ENCODE results near the gene KBTBD2. TPM values are rescaled to one million over a fixed set of nuclear protein-coding genes. Genes with fewer than 3 reads are reported as not detected.
A peak's percentile ranks its signal among the peaks of the same experiment; 100 is the strongest.

The KBTBD2 gene
- polyA plus RNA-seq, 1 donor from 2014 or later: 70.1 TPM

DNA sequence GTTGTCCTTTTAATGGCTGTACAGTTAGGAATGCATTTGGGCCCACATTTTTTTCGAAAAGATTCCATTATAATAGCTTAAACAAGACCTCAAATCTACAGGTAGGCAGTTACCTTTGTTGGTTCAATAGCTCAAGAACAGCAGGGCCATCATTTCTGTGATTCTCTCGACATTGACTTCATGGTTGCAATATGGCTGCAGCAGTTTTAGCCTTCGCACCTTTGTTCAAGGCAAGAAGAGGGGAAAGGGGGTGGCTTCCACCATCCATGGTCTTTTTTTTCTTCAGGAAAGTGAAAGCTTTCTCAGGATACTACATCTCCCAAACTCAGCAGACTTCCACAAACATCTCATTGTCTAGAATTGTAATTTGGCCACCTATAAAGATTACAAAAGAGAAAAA lies 2.2 kb upstream of the KBTBD2 start:
- Histone ChIP-seq H3F3A (ENCODE audit: insufficient read depth, low read length, poor library complexity, severe bottlenecking) (peaks cover 7% of the 10 kb centered on the region), H3K4me3 (ENCODE audit: low read length) (no peak overlapping the region), H3K27ac (ENCODE audit: low read length) (no peak overlapping the region), H3K9ac (ENCODE audit: low read length) (no peak overlapping the region), H3K36me3 (ENCODE audit: insufficient read depth, low read length) (no peaks in the 10 kb centered on the region), H3K79me2 (replicated peaks; ENCODE audit: insufficient read depth, low read length) (peaks cover 20% of the 10 kb centered on the region), H3K27me3 (ENCODE audit: insufficient read depth, low read depth, low read length) (no peaks in the 10 kb centered on the region), H2AFZ (ENCODE audit: low read depth, low read length) (no peak overlapping the region), H3K9me2 (ENCODE audit: insufficient read depth, low read length) (no peaks in the 10 kb centered on the region), H4K20me1 (ENCODE audit: insufficient read depth) (no peaks in the 10 kb centered on the region), H3K9me3 (ENCODE audit: low read length) (no peaks in the 10 kb centered on the region), H3K4me2 (ENCODE audit: low read length) (no peak overlapping the region)
- TF ChIP-seq POLR2AphosphoS5 (IDR thresholded peaks at IDR 0.05): no peak
- TF ChIP-seq, protein P1, sequence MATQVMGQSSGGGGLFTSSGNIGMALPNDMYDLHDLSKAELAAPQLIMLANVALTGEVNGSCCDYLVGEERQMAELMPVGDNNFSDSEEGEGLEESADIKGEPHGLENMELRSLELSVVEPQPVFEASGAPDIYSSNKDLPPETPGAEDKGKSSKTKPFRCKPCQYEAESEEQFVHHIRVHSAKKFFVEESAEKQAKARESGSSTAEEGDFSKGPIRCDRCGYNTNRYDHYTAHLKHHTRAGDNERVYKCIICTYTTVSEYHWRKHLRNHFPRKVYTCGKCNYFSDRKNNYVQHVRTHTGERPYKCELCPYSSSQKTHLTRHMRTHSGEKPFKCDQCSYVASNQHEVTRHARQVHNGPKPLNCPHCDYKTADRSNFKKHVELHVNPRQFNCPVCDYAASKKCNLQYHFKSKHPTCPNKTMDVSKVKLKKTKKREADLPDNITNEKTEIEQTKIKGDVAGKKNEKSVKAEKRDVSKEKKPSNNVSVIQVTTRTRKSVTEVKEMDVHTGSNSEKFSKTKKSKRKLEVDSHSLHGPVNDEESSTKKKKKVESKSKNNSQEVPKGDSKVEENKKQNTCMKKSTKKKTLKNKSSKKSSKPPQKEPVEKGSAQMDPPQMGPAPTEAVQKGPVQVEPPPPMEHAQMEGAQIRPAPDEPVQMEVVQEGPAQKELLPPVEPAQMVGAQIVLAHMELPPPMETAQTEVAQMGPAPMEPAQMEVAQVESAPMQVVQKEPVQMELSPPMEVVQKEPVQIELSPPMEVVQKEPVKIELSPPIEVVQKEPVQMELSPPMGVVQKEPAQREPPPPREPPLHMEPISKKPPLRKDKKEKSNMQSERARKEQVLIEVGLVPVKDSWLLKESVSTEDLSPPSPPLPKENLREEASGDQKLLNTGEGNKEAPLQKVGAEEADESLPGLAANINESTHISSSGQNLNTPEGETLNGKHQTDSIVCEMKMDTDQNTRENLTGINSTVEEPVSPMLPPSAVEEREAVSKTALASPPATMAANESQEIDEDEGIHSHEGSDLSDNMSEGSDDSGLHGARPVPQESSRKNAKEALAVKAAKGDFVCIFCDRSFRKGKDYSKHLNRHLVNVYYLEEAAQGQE (IDR thresholded peaks at IDR 0.05; ENCODE audit: borderline replicate concordance): no peak
- no peak for TF ChIP-seq EZH2 (IDR thresholded peaks at IDR 0.05; ENCODE audit: borderline replicate concordance, insufficient read depth, low read length, poor library complexity, severe bottlenecking)
- no peak for TF ChIP-seq MXI1 (conservative IDR thresholded peaks at IDR 0.05; ENCODE audit: poor library complexity, severe bottlenecking)
- TF ChIP-seq EP300 (conservative IDR thresholded peaks at IDR 0.05; ENCODE audit: poor library complexity, severe bottlenecking): no peak
- TF ChIP-seq SMC3 (conservative IDR thresholded peaks at IDR 0.05; ENCODE audit: poor library complexity): no peak
- TF ChIP-seq, protein P2, sequence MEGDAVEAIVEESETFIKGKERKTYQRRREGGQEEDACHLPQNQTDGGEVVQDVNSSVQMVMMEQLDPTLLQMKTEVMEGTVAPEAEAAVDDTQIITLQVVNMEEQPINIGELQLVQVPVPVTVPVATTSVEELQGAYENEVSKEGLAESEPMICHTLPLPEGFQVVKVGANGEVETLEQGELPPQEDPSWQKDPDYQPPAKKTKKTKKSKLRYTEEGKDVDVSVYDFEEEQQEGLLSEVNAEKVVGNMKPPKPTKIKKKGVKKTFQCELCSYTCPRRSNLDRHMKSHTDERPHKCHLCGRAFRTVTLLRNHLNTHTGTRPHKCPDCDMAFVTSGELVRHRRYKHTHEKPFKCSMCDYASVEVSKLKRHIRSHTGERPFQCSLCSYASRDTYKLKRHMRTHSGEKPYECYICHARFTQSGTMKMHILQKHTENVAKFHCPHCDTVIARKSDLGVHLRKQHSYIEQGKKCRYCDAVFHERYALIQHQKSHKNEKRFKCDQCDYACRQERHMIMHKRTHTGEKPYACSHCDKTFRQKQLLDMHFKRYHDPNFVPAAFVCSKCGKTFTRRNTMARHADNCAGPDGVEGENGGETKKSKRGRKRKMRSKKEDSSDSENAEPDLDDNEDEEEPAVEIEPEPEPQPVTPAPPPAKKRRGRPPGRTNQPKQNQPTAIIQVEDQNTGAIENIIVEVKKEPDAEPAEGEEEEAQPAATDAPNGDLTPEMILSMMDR (IDR thresholded peaks at IDR 0.05; ENCODE audit: poor library complexity, severe bottlenecking): no peak
- no peak for TF ChIP-seq TAF1 (IDR thresholded peaks at IDR 0.05; ENCODE audit: low read depth)
- TF ChIP-seq RAD21 (conservative IDR thresholded peaks at IDR 0.05): no peak

DNA sequence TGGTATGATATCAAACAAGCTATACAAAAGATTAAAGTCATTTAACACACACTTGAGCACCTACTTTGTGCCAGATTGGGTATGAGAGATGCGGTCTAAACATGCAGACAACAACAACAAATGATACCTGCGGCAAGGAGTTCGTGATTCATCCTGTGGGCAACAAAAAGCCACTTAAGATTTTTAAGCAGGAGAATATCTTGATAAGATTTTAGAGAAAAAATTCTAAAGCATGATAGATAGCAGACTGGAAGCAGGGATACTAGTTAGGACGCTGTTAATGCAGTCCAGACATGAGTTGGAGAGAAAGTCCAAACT lies 1.6 kb upstream of the KBTBD2 start:
- no peaks in the 10 kb centered on the region for H3K36me3 ChIP-seq (ENCODE audit: insufficient read depth, low read length)
- peak overlapping the region; percentile 70 for H3K4me3 ChIP-seq (ENCODE audit: low read length)
- no peaks in the 10 kb centered on the region for H3K9me3 ChIP-seq (ENCODE audit: low read length)
- no peak overlapping the region for H2AFZ ChIP-seq (ENCODE audit: low read depth, low read length)
- no peaks in the 10 kb centered on the region for H4K20me1 ChIP-seq (ENCODE audit: insufficient read depth)
- TF ChIP-seq EP300 (conservative IDR thresholded peaks at IDR 0.05; ENCODE audit: poor library complexity, severe bottlenecking) (no peak), SMC3 (conservative IDR thresholded peaks at IDR 0.05; ENCODE audit: poor library complexity) (no peak), TAF1 (IDR thresholded peaks at IDR 0.05; ENCODE audit: low read depth) (no peak), MXI1 (conservative IDR thresholded peaks at IDR 0.05; ENCODE audit: poor library complexity, severe bottlenecking) (no peak), EZH2 (IDR thresholded peaks at IDR 0.05; ENCODE audit: borderline replicate concordance, insufficient read depth, low read length, poor library complexity, severe bottlenecking) (no peak), POLR2AphosphoS5 (IDR thresholded peaks at IDR 0.05) (no peak), RAD21 (conservative IDR thresholded peaks at IDR 0.05) (no peak)
- TF ChIP-seq, protein P1 (IDR thresholded peaks at IDR 0.05; ENCODE audit: borderline replicate concordance): no peak
- TF ChIP-seq, protein P2 (IDR thresholded peaks at IDR 0.05; ENCODE audit: poor library complexity, severe bottlenecking): no peak
- peaks cover 26% of the 10 kb centered on the region for H3K79me2 ChIP-seq (replicated peaks; ENCODE audit: insufficient read depth, low read length)
- H3K27me3 ChIP-seq (ENCODE audit: insufficient read depth, low read depth, low read length): no peaks in the 10 kb centered on the region
- no peaks in the 10 kb centered on the region for H3K9me2 ChIP-seq (ENCODE audit: insufficient read depth, low read length)
- H3K9ac ChIP-seq (ENCODE audit: low read length): peak overlapping the region; percentile 91
- peak overlapping the region; percentile 96 for H3K27ac ChIP-seq (ENCODE audit: low read length)
- H3K4me2 ChIP-seq (ENCODE audit: low read length): peak overlapping the region; percentile 71
- peaks cover 7% of the 10 kb centered on the region for H3F3A ChIP-seq (ENCODE audit: insufficient read depth, low read length, poor library complexity, severe bottlenecking)
